ENCODE results near the gene BRDT. TPM values are rescaled to one million over a fixed set of nuclear protein-coding genes. Genes with fewer than 3 reads are reported as not detected.

Gene BRDT
- total and polyA plus RNA-seq, 2 of the 13 experiments (the other 11 are each of a cell fraction or from before 2014, with no cell fraction given), result not detected

- TF ChIP-seq ARNT (IDR thresholded peaks at IDR 0.05), result no peak
- TF ChIP-seq ZSCAN20 (CRISPR knock-in tag; IDR thresholded peaks at IDR 0.05; ENCODE audit: borderline replicate concordance), result no peak
- TF ChIP-seq, protein P1, sequence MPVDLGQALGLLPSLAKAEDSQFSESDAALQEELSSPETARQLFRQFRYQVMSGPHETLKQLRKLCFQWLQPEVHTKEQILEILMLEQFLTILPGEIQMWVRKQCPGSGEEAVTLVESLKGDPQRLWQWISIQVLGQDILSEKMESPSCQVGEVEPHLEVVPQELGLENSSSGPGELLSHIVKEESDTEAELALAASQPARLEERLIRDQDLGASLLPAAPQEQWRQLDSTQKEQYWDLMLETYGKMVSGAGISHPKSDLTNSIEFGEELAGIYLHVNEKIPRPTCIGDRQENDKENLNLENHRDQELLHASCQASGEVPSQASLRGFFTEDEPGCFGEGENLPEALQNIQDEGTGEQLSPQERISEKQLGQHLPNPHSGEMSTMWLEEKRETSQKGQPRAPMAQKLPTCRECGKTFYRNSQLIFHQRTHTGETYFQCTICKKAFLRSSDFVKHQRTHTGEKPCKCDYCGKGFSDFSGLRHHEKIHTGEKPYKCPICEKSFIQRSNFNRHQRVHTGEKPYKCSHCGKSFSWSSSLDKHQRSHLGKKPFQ (CRISPR knock-in tag; IDR thresholded peaks at IDR 0.05; ENCODE audit: insufficient replicate concordance), result no peak
- TF ChIP-seq, protein P2, sequence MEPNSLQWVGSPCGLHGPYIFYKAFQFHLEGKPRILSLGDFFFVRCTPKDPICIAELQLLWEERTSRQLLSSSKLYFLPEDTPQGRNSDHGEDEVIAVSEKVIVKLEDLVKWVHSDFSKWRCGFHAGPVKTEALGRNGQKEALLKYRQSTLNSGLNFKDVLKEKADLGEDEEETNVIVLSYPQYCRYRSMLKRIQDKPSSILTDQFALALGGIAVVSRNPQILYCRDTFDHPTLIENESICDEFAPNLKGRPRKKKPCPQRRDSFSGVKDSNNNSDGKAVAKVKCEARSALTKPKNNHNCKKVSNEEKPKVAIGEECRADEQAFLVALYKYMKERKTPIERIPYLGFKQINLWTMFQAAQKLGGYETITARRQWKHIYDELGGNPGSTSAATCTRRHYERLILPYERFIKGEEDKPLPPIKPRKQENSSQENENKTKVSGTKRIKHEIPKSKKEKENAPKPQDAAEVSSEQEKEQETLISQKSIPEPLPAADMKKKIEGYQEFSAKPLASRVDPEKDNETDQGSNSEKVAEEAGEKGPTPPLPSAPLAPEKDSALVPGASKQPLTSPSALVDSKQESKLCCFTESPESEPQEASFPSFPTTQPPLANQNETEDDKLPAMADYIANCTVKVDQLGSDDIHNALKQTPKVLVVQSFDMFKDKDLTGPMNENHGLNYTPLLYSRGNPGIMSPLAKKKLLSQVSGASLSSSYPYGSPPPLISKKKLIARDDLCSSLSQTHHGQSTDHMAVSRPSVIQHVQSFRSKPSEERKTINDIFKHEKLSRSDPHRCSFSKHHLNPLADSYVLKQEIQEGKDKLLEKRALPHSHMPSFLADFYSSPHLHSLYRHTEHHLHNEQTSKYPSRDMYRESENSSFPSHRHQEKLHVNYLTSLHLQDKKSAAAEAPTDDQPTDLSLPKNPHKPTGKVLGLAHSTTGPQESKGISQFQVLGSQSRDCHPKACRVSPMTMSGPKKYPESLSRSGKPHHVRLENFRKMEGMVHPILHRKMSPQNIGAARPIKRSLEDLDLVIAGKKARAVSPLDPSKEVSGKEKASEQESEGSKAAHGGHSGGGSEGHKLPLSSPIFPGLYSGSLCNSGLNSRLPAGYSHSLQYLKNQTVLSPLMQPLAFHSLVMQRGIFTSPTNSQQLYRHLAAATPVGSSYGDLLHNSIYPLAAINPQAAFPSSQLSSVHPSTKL (CRISPR knock-in tag; IDR thresholded peaks at IDR 0.05), result no peak
- no peak for TF ChIP-seq ZNF777 (CRISPR knock-in tag; IDR thresholded peaks at IDR 0.05)
- CTCF ChIA-PET (ENCODE audit: low intra/inter-chr PET ratio, low total read pairs), result no interaction called here
- no peaks in the 10 kb centered on the region for H3K9me3 ChIP-seq (ENCODE audit: low read length)
- no peak overlapping the region for H3K4me3 ChIP-seq (replicated peaks in 1 of 3; ENCODE audit: insufficient read depth in 1 of 3, low read depth in 2 of 3, low read length in 3 of 3)
- POLR2A ChIA-PET, result no interaction called here
- BruUV-seq (replicated peaks), result no TSS peak
- H3K9ac ChIP-seq (ENCODE audit: insufficient read depth, low read depth, low read length), result no peak overlapping the region
- no peaks in the 10 kb centered on the region for H3K36me3 ChIP-seq (replicated peaks in 1 of 2; ENCODE audit: control insufficient read depth in 1 of 2, insufficient read depth in 2 of 2, low read length in 2 of 2)
- no peak for FAIRE-seq
- no peak for DNase-seq (ENCODE audit: low spot score)
- intact Hi-C loops (cut with micrococcal nuclease; ENCODE audit: unreplicated experiment), result no loop called here
- no peak overlapping the region for H3K27ac ChIP-seq (ENCODE audit: extremely low read length, insufficient read depth, low read length)
- no peaks in the 10 kb centered on the region for H4K20me1 ChIP-seq (ENCODE audit: insufficient read depth, low read length)
- no peak overlapping the region for H3K4me2 ChIP-seq (ENCODE audit: low read depth, low read length)
- in situ Hi-C loops (cut with HindIII; ENCODE audit: extremely low pct_ligation_motif_present, low pct_unique_long_range_greater_than_20kb), result no loop called here
- WGBS (ENCODE audit: low lambda C conversion rate), result 78% methylated on average over 10 of the region's 10 CpGs
- H2AFZ ChIP-seq (ENCODE audit: low read length), result no peak overlapping the region
- ATAC-seq, result no peak
- H3K4me1 ChIP-seq (ENCODE audit: insufficient read depth, low read length), result no peaks in the 10 kb centered on the region
- no peaks in the 10 kb centered on the region for H3K27me3 ChIP-seq (ENCODE audit: control insufficient read depth in 1 of 2, insufficient read depth in 2 of 2, low read length in 2 of 2)
- no peaks in the 10 kb centered on the region for H3K79me2 ChIP-seq (ENCODE audit: insufficient read depth, low read length)
Observed at GRCh38 chr1:91937613-91938012, 11.6 kb upstream of the BRDT start.

Data from HepG2 (cell line).